Measurements from ENCODE around the gene MIA2. TPM values are rescaled to one million over a fixed set of nuclear protein-coding genes. Genes with fewer than 3 reads are reported as not detected.
A peak's percentile ranks its signal among the peaks of the same experiment; 100 is the strongest.

MIA2 gene
- total RNA-seq, 1 donor from 2014 or later = 25.3 TPM

GRCh38 chr14:39368261-39368959 is 134.7 kb downstream of the MIA2 start:
- TF ChIP-seq POLR2AphosphoS5 (IDR thresholded peaks at IDR 0.05; ENCODE audit: insufficient read depth in 1 of 2, low read depth in 1 of 2) = no peak
- TF ChIP-seq CTCF (IDR thresholded peaks at IDR 0.05) = peak in 1 of 3 experiments; percentile 15
- no peak for TF ChIP-seq POLR2A (IDR thresholded peaks at IDR 0.05)
- DNase-seq (ENCODE audit: extremely low spot score in 2 of 2) = no peak
- Histone ChIP-seq H3K27me3 (no peaks in the 10 kb centered on the region), H3K36me3 (peaks cover 0 to 12% of the 10 kb centered on the region in 2 donors), H3K27ac (no peak overlapping the region), H3K4me3 (no peak overlapping the region), H3K9me3 (peaks cover 12% of the 10 kb centered on the region), H3K4me1 (no peaks in the 10 kb centered on the region)
- intact Hi-C loops (cut with DNase I) = no loop called here

- intact Hi-C loops (cut with DNase I) = no loop called here
- no peak for DNase-seq (ENCODE audit: extremely low spot score in 2 of 2)
- no peak for TF ChIP-seq POLR2AphosphoS5 (IDR thresholded peaks at IDR 0.05; ENCODE audit: insufficient read depth in 1 of 2, low read depth in 1 of 2)
- TF ChIP-seq CTCF (IDR thresholded peaks at IDR 0.05) = no peak
- TF ChIP-seq POLR2A (IDR thresholded peaks at IDR 0.05) = no peak
- Histone ChIP-seq H3K4me1 (no peaks in the 10 kb centered on the region), H3K27me3 (no peaks in the 10 kb centered on the region), H3K4me3 (no peak overlapping the region), H3K27ac (no peak overlapping the region), H3K9me3 (peaks cover 11% of the 10 kb centered on the region), H3K36me3 (peaks cover 0 to 9% of the 10 kb centered on the region in 2 donors)
These were observed 135.3 kb downstream of the MIA2 start for GRCh38 chr14:39369029-39369428.

- Histone ChIP-seq H3K36me3 (no peaks in the 10 kb centered on the region), H3K4me1 (no peaks in the 10 kb centered on the region), H3K27me3 (no peaks in the 10 kb centered on the region), H3K4me3 (no peak overlapping the region), H3K9me3 (no peaks in the 10 kb centered on the region), H3K27ac (no peak overlapping the region)
- no peak for DNase-seq (ENCODE audit: extremely low spot score in 2 of 2)
- TF ChIP-seq CTCF (IDR thresholded peaks at IDR 0.05) (no peak), POLR2A (IDR thresholded peaks at IDR 0.05) (no peak), POLR2AphosphoS5 (IDR thresholded peaks at IDR 0.05; ENCODE audit: insufficient read depth in 1 of 2, low read depth in 1 of 2) (no peak)
- intact Hi-C loops (cut with DNase I) = no loop called here
These were observed 136.7 kb downstream of the MIA2 start for GRCh38 chr14:39370415-39370814.

- no peak for DNase-seq (ENCODE audit: extremely low spot score in 2 of 2)
- peaks cover 6% of the 10 kb centered on the region for H3K4me1 ChIP-seq
- TF ChIP-seq POLR2AphosphoS5 (IDR thresholded peaks at IDR 0.05; ENCODE audit: insufficient read depth in 1 of 2, low read depth in 1 of 2) (no peak), CTCF (IDR thresholded peaks at IDR 0.05) (no peak), POLR2A (IDR thresholded peaks at IDR 0.05) (no peak)
- H3K27ac ChIP-seq = no peak overlapping the region
- intact Hi-C loops (cut with DNase I) = no loop called here
- H3K36me3 ChIP-seq = no peaks in the 10 kb centered on the region
- no peaks in the 10 kb centered on the region for H3K9me3 ChIP-seq
- no peak overlapping the region for H3K4me3 ChIP-seq
- H3K27me3 ChIP-seq = no peaks in the 10 kb centered on the region
These were observed 138.9 kb downstream of the MIA2 start for GRCh38 chr14:39372656-39373055.

- Histone ChIP-seq H3K4me3 (no peak overlapping the region), H3K4me1 (peaks cover 6% of the 10 kb centered on the region), H3K27me3 (no peaks in the 10 kb centered on the region), H3K9me3 (no peaks in the 10 kb centered on the region), H3K27ac (no peak overlapping the region), H3K36me3 (no peaks in the 10 kb centered on the region)
- no peak for DNase-seq (ENCODE audit: extremely low spot score in 2 of 2)
- TF ChIP-seq POLR2AphosphoS5 (IDR thresholded peaks at IDR 0.05; ENCODE audit: insufficient read depth in 1 of 2, low read depth in 1 of 2) (no peak), CTCF (IDR thresholded peaks at IDR 0.05) (no peak), POLR2A (IDR thresholded peaks at IDR 0.05) (no peak)
- intact Hi-C loops (cut with DNase I) = no loop called here
These were observed 141.1 kb downstream of the MIA2 start for GRCh38 chr14:39374851-39375250.

Data from vagina (tissue), 2 donors.